Mucosa of gallbladder (tissue), 1 donor: ENCODE results near the gene CMIP. TPM values are rescaled to one million over a fixed set of nuclear protein-coding genes. Genes with fewer than 3 reads are reported as not detected.

Experiments
- DNase-seq: peaks from one replicate; pipeline ENCODE4 v3.0.0-alpha.2; 2020; ENCODE audit warnings: low spot score
- total RNA-seq: library from RNA; stranded (reverse); gene quantifications from one replicate; pipeline ENCODE4 v1.2.1, GENCODE V29; 2021
- donor health status: DM: no; HTN: no; CAD: no.

Gene CMIP
- total RNA-seq, 1 donor from 2014 or later: 95.5 TPM

DNA sequence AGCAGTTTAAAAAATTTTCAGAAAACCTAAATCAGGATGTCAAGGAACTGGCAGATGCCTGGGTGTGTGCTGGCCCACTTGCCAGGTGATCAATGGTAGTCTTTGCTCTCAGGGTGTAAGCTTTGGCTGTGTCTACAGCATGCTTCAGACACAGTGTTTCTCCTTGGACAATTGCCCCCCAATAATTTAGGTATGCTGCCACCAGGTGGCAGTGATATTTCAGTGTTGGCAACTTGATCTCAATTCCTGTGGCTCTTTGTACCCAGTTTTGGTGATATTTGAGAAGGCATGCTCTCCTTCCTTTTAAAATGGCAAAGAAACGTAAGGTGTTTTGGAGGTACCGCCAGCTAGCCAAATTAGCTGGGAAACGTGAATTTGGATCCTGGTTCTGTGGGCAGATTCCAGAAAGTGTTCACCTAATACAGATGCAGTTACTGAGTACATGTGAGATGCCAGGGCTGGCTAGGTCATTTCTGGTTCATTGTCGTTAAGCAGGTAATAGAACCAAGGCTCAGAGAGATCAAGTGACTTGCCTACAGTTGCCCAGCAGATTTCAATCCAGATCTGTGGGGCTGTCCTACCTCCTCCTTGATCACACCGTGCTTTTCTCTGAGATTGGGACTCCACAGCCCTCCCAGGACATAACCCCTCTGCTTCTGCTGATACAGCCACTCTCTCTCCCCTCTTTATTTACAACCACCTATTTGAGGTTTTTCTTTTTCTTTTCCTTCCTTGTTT lies 178.9 kb downstream of the CMIP start:
- peak; percentile 56 for DNase-seq

DNA sequence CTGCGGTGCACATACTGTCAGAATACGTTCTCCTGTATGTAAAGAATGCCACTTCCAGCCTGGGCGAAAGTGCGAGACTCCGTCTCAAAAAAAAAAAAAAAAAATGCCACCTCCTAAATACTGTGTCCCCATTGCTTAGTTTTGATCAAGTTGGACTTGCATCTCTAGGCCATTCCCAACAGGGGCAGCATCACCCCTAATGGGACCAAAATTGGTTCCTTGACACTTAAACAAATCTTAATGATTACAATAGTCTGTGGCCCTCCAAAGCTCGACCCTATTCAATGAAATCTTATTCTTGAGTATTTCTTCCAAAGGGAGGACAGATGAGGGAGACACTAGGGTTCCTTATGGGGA lies 179.8 kb downstream of the CMIP start:
- DNase-seq: no peak

DNA sequence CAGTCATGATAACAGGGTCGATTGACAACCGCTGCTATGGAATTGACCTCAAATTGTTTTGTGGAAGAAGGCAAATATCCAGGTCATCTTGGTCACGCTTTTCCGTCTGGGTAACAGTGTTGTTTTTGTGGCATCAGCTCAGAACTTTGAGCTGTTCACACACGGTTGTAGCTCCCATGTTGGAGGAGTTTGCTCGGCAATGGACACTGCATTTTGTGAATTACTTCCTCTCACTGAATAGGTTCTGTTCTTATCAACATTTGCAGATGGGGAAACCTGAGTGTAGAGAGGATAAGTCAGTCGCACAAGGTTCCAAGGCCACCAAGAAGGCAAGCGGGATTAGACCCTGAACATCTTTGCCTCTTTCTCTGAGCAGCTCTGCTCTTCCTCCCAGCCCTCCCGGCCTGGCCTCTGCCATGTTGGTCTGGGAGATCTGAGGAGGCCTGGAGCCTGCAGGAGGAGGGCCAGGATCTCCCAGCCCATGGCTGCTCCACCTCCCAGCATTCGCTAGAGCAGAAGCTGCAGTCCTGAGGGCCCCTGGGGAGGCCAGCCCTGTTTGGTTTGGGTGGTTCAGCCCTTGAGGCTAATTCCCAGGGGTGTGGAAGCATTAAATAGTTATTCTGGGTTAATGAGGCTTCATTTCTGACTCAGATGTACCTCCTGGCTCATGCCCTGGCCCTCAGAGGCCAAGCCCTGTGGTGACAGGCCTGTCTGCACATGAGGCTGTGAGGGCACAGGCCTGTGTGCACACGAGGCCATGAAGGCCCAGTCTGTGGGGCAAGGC lies 180.3 kb downstream of the CMIP start:
- no peak for DNase-seq

DNA sequence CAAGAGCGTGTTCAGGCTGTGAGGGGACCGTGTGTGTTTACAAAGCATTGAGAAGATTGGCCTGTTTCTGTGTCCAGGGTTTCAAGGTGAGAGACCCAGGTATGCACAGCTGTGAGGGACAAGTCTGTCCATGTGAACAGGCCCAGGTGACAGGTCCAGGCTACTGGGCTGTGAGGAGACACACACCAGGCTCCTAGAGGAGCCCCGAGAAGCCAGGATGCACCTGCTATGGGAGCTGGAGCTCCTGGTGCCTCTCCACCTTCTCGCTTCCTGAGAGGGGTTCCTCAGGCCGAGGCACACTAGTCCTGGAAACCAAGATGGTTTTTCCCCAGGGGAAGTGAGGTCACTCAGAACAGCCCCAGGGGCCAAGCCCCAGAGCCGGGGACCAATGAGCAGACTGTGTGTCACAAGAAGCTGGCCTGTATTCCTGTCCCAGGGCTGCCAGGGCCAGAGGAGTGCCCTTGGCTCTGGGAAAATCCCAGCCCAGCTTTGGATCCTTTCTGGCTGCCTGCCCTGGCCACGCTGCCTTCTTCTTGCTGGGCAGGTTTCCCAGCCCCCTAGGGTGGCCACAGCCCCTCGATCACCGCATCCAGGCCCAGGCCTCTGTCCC lies 181.0 kb downstream of the CMIP start:
- DNase-seq: peak; percentile 40

DNA sequence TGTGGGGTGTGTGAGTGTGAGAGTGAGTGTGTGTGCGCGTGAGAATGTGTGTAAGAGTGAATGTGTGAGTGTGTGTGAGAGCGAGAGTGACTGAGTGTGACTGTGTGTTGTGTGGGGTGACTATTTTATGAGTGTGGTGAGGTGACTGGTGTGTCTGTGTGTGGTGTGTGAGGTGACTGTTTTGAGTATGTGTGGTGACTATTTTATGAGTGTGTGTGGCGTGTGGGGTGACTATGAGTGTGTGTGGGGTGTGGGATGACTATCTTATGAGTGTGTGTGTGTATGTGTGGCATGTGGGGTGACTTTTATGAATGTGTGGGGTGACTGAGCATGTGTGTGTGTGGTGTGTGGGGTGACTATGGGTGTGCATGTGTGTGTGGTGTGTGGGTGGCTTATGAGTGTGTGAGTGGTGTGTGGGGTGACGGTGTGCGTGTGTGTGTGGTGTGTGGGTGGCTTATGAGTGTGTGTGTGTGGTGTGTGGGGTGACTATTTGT lies 181.6 kb downstream of the CMIP start:
- no peak for DNase-seq

DNA sequence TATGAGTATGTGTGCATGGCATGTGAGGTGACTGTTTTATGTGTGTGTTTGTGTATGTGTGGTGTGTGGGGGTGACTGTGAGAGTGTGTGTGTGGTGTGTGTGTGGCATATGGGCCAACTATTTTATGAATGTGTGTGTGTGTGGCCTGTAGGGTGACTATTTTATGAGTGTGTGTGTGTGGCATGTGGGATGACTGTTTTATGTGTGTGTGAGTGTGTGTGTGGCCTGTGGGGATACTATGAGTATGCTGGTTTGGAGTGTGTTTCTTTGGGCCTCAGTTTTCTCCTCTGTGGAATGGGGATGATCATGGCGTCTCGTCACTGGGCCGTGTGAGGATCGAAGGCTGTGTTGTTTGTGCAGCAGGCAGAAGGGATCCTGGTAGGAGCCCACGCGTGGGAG lies 182.4 kb downstream of the CMIP start:
- DNase-seq: no peak

DNA sequence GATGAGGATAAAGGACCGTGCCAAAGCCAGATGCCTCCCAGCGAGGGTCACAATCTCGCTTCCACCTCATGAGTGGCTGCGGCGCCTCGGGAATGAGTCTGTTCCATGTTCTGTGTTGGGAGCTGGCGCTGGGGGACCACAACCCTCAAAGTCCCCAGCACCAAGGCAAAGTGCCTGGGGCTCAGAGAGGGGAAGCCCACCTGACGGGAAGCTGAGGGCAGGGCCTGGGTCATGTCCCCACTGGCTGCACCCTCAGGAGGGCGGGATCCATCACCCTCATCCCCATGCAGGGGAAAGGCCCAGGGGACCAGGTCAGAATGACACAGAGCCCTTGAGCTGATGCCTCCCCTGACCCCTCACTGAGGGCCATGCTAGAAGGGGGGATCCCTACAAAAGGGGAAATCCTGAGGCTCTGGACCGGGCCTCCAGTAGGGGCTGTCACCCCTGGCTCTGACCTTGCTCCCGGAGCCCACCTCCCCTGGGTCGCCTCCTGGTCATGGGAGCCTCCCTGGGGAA lies 183.2 kb downstream of the CMIP start:
- DNase-seq: no peak

DNA sequence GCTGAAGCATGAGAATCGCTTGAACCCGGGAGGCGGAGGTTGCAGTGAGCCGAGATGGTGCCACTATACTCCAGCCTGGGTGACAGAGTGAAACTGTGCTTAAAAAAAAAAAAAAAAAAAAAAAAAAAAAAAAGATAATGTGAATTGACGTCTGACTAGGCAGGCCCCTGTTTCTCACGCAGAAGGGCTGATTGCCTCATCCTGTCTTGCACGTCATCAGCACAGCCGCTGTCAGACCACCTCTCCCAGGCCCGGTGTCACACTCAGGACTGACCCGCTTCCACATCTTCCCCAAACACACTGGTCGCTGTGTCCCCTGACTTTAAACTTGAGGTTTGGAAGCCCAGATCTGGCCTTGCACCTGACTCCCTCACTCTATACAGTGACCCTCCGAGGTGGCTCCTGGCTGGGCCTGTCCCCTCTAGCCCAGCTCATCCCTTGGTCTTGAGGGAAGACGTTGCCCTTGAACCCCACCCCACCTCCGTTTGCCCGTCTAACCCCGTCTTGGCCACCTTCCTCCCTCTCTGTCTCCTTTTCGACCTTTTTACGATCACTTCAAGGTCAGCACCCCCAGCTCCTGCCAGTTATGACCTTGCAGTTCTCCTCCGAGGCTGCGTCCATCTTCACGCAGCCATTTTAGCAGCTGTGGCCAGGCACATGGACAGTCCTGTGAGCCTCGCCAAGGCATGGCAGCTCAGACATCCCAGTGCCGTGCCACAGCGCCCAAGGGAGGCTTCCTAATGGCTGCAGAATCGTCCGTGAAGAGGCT lies 184.6 kb downstream of the CMIP start:
- DNase-seq: no peak

DNA sequence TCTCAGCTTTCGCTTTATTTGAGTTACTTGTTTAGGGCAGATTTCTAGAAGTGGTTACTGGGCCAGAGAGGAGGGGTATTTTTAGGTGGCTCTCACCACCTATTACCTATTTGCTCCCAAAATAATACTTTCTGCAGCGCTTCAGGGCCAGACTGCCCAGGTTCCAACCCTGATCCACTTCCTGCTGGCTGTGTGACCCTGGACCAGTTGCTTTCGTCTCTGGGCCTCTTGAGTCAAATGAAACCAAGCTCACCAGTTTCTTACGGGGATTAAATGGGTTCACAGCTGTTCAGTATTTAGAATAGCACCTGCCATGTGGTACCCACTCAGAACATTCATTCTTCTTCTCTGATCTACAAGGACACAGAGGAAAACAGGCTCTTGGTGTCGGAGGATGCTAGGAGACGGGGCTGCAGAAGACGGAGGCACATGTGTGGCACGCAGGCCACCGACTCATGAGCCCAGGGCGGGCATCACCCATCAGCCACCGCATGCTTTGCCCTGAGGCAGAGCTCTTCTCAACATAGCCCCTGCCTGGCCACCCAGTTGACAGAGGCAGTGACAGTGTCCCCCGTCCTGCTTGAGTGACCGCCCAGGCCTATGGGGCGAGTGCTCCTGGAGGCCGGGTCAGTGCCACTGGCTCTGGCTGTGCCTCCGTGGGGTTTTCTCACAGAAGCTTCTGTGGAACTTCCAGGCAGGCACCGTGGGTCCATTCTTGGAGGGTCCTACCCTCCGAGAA lies 185.5 kb downstream of the CMIP start:
- DNase-seq: no peak

DNA sequence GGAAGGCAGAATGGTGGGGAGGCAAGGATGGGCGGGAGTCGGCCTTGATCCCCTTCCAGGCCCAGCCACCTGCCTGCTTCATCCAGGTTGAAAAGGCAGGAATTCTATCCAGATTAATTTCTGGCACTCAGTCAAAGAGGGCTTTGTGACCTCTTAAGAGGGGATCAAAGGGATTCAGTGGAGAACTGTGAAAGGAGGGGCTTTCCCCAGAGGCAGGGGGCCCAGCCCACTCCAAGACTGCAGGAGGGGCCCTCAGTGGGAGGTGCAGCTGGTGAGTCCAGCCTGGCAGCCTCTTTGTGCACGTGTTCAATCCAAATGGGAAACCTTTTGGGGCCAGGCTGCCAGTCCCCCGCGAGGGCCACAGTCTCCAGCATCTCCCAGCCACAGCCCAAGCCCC lies 186.0 kb downstream of the CMIP start:
- no peak for DNase-seq

DNA sequence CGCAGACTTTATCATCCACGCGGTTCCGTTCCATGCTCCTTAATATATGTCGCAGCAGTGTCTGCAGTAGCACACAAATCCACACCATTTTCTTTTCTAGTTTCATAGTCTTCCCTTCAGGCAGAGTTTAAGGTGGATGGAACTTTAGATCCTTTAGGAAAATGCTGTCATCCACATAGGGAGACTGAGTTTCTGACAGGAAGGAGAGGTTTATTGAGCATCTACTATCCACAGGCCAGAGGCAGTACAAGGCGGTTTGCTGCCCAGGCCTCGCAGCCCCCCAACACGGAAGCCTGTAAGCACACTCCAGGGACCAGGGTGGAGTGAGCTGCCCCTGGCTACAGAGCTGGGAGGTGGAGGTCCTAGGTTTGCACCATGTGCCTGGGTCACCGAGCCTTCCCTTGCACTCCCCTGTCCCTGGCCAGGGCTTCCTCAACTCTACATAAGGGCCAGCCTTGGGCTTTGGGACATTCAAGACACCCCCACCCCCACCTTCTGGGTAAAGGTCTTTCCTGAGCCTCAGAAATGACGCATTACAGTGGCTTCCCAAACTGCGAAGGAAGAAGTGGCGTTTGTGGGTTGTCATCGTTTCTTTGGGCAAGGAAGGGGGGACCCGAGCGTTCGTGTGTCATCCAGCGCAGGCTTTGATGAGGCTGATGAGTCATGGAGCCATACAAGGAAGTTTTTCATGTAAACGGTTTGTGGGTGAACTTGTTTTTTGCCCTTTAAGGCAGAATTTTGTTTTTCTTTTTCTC lies 188.0 kb downstream of the CMIP start:
- DNase-seq: peak; percentile 54

DNA sequence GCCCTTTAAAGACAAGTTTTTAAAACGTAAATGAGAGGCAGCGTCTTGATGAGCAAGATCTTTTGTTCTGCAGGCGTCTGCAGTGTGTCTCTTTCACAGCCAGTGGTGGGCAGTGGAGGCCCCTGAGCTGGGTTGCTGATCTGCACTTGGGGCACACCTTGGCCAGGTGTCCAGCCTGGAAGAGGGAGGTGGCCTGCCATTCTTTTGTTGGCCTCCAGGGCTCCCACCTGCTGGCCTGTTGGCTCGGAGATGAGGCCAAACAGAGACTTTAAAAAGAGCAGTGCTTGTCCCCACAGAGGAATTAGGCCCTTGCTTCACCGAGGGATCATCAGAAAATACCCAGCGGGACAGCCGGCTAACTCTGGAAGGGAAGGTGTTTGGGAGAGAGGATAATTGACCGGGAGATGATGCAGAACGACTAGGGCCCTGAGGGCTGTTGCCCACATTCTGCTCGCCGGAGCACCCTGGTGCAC lies 188.6 kb downstream of the CMIP start:
- no peak for DNase-seq

DNA sequence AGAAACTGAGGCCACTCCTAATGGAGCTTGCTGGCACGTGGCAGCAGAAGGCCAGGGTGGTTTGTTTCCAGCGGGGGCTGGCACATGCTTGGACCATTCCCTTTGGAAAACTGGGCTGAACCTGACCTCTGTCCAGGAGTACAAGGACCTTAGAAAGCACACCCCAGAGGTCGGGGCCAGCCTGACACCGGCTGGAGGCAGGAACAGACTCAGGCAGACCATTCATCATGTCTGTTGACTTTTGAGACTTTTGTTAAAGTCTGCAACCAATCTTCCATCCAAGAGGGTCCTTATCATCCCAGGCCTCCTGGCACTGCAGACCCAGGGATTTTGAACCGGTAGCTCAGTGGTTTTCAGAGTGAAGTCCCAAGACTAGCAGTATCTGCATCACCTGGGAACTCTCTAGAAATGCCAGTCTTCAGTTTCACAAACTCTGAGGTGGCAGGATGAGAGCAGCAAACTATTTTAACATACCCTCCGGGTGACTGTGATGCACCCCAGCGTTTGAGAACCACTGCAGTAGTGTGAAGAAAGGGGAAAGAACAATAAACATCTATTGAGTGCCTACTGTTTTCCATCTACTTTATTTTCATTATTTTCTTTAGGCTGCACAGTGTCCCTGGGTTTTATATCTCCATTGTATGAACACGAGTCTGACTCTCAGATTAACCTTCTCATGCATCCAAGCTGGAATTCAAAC lies 189.2 kb downstream of the CMIP start:
- no peak for DNase-seq

DNA sequence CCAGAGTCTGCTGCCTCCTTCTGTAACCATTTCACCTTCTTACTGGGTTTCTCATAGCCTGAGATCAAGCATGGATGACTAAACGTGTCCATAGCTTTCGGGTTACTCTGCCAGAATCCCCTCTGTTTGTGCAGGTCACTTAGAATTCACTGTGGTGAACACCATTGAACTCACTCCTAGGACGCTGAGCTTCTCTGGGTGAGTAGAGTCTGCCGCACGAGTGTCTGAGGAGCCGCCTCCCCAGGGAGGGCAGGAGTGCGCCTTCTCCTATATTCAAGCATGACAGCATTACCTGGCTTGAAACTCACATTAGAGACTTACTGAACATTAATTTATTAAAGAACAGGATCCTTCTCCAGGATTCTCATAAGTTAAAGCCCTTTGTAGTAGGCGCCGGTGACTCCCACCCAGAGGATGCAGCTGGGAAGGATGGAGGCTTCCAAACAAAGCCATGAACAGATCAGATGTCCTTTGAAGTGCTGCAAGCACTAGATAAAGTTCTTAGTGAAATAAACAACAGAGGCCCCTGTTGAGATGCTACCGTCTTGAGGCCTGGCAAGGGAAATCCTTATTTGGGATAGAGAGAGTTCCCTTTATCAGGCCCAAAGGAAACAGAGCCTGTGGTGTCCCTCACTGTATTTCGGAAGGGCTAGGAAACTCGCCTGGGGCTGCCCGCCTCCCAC lies 189.9 kb downstream of the CMIP start:
- DNase-seq: no peak

DNA sequence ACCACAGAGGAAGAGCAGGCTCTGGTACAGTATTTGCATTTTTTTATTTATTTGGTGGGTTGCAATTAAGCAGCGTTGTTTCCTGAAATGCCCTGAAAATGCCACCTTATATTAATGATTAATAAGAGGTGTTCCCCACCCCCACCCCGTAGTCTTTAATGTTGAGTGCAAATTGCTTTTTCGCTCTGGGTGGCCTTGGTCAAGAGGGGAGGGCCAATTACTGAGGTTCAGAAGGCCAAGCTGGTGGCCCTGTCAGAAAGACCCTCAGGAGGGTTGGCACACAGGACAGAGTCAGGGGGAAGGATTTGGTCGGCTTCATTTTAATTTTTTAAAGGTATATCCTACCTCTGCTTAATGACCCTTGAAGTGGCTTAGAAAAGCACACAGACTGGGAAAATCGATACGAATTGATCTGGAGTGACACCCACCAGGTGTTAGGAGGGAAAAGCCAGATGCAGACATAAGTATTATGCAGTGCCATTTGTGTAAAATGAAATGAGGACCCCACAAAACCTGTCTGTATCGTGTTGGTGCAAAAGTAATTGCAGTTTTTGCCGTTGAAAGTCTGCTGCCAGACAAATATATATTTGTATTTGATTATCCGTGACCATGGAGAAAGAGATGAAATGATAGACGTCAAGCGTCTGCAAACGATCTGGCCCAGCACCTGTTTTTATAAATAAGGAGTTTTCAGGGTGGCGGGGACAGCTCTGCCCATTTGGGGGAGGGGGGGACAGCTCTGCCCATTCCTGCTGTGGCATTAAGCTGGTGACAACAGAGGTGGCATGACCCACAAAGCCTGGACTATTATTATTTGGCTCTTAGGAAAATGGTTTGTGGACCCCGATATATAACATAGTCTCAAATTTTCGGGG lies 190.7 kb downstream of the CMIP start:
- no peak for DNase-seq

DNA sequence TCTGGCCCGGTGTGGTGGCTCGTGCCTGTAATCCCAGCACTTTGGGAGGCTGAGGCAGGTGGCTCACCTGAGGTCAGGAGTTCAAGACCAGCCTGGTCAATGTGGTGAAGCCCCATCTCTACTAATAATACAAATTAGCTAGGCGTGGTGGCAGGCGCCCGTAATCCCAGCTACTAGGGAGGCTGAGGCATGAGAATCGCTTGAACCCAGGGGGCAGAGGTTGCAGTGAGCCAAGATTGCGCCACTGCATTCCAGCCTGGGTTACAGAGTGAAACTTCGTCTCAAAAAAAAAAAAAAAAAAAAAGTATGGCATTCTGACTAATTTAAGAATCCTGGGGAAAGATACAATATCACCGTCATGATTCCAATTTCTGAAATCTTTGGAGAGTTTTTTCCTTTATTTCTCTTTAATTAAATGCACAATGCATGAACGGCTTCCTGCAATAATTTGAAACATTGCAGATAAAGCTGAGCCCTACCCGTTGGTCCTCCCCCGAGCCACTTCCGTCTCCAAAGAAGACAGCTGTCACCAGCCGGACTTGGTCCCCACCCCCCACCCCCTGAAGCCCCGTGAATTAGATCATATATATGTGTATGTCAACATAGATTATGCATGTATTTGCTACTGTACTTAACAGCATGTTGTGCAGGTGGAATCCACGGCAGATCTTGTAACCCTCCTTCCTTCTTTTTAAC lies 191.8 kb downstream of the CMIP start:
- no peak for DNase-seq
